Hindlimb muscle (tissue), 1 donor: ENCODE results near the gene RTP5. TPM values are rescaled to one million over a fixed set of nuclear protein-coding genes. Genes with fewer than 3 reads are reported as not detected.

Source experiments
- DNase-seq: peaks from one replicate; pipeline ENCODE4 v3.0.0-alpha.2; 2013
- polyA plus RNA-seq: library from polyadenylated mRNA; unstranded; fragments of 120-200 nt; gene quantifications from one replicate; pipeline ENCODE4 v1.2.1, GENCODE V29; 2013; ENCODE audit not compliant: insufficient read length

Gene RTP5
- polyA plus RNA-seq, 1 donor = not detected

DNA sequence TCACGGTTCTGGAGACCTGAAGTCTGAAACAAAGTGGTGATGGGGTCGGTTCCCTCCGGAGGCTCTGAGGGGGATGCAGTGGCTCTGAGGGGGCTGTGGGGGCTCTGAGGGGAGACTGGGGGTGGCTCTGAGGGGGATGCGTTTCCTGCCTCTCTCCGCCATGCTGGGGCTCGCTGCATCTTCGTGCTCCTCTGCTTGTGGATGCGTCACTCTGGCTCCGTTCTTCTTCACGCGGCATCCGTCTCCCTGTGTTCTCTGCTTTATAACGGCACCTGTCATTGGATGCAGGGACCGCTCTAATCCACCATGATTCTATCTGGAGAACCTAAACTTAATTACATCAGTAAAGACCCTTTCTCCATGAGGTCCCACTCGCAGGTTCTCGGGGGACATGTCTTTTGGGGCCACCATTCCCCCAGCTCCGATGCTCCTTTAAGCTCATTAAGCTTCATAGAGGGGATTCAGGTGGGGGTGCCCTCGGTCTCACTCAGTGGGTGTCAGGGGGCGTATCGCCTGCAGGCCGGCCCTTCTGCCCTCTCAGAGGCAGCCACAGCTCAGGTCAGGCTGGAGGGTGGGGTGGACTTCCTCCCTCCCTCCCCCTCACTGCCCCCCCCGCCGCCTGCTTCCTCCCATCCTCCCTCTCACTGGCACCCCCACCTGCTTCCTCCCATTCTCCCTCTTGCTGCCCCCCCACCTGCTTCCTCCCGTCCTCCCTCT lies 18.4 kb downstream of the RTP5 start:
- no peak for DNase-seq

DNA sequence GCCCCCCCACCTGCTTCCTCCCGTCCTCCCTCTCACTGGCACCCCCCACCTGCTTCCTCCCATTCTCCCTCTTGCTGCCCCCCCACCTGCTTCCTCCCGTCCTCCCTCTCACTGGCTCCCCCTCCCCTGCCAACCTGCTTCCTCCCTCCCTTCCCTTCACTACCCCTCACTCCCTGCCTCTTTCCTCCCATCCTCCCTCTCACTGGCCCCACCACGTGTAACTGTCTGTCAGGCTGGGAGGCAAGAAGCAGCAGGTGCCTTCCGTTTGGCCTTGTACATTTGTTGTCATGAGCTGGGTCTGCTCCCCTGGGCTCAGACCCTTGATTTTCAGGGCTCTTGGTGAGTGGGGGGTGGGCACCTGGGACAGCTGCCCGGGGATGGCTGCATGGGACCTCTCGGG lies 19.1 kb downstream of the RTP5 start:
- no peak for DNase-seq

DNA sequence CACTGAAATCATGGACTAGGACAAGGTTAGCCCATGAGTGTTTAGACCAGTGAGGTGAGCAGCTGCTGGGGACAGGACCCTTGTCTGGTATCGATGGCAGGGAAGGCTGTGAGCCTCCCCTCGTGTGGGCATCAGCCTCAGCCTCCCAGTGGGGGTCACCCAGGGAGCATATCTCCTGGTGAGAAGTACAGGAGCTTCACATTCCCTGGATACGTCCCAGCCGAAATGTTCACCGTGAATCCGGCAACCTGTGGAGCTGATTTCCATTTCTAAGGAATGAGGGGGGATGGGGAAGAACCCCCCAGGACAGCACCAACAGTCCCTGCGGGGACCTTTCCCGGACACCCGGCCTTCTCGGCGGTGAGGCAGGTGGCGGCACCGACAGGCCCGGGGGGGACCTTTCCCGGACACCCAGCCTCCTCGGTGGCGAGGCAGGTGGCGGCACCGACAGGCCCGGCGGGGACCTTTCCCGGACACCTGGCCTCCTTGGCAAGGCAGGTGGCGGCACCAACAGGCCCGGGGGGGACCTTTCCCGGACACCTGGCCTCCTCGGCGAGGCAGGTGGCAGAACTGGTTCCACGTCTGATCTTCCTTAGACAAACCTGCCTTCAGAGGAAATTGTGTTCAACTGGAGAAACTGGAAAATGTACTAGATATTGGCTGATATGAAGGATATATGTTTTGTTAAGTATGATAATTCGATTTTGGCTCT lies 21.2 kb downstream of the RTP5 start:
- no peak for DNase-seq

DNA sequence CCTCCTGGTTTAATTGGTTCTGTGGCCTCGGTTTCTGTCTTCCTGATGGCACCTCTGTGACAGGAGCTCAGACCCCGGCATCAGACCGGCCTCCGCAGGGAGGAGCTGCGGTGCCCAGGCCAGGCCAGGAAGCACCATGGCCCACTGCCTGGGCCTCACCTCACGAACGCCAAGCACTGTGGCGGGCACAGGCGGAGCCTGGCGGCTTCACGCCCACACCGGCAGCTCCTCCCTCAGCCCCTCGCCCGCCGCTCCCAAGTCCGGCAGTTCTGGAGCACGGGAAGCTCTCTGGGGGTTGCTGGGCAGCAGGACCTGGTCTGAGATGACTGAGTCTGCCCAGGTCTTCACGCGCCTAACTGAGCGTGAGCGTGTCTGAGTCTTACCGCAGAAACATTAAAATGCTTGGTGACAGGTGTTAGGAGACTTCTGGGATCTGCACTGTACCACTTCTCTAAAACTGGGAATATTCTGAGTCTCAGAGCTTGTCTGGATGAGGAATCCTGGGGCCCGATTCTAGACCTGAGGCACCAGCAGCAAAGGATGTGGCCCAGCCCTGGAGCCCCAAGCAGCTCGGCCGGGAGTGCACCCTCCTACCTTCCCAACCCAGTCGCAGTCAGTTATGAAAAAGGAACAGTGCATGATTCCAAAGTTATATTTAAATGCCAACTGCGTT lies 21.9 kb downstream of the RTP5 start:
- DNase-seq = no peak

DNA sequence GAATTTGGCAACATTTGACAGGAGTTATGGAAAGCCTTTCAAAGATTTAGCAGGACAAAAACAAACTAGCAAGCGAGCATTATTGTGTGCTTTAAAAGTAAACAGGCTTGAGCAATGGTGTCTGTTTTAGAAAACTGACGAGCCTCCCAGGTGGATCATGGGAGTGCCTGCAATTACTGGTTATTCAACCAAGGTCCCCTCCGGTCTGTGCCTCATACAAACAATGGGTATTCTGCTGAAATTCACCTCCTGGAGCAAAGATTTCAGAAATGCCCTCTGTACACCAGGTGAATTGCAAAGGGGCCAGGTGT lies 22.4 kb downstream of the RTP5 start:
- no peak for DNase-seq

DNA sequence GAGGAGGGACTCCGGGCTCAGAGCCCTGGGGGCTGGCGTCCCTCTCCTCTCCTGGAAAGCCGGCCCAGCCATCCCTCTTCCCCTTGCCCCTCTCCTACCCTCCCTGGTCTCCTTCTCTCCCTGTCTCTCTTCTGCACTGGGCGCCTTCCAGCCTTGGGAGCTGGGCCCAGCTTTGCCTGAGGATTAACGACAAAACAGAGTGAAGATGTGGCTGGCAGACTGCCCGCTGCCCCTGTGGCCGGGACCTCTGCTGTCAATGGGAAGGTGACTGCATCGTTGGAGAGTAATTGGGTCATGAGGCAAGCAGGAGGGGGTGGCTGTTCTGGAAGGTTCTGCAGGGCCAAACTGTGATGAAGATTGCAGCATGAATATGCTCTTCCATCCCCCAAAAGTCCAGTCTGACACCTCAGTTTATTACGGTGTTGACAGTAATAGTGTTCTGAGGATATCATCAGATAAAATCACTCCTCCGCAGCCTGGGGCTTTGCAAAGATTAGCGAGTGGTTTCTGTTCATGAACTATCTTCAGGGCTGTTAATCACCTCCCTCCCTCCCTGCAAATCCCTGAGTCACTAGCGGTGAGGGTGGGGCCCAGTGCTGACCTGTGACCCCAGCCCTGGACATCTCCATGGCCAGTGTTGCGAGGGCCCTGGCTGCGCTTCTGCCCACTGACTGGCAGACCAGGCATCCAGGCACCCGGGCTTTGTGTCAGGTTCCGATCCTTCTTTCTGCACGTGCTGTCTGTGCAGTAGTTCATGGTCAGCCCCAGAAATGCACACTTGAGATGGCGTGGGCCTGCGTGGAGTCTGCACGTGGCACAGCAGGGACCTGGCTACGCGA lies 23.0 kb downstream of the RTP5 start:
- DNase-seq = no peak

DNA sequence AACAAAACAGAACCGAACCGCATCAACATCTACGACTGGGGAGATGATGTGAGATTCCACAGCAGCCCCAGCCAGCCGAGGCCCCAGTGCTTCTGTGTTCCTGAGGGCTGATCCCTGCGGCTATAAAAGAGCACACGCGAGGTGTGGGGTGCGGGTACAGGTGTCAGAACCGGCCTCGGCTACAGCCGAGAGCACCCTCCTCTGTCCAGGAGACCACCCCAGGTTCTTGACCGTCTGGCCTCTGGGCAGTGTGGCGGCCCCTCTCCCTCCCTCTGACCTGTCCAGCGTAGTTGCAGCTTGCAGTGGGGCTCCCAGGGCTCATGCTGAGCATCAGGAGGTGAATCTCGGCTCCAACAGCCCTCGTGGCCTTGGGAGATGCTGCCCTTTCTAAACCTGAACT lies 23.7 kb downstream of the RTP5 start:
- no peak for DNase-seq

DNA sequence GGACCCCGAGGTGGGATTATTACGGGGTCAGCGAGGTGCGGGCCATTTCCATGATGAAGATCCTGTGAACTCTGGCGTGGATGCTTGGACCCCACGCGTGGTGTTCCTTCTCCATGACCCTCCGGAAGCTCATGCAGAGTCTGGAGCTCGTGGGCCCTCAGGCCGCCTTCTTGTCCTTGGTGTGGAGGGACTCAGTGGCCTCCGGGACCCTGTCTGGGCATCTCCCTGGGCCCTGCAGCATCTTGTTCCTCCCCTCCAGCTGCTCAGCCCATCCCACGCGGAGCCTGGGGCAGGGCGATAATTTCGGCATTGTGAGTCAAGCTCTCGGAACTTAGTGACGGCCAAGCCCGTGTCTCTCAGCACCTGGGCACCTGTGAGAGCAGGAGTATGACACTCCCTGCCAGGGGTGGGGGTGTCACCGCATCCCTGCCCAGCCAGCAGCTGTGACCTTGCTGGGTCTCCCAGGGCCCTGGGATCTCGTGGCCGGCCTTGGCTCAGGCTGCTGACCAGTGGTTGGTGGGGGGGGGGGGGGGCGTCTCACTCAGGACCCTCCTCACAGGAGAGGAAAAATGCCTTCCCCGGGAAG lies 24.6 kb downstream of the RTP5 start:
- no peak for DNase-seq

DNA sequence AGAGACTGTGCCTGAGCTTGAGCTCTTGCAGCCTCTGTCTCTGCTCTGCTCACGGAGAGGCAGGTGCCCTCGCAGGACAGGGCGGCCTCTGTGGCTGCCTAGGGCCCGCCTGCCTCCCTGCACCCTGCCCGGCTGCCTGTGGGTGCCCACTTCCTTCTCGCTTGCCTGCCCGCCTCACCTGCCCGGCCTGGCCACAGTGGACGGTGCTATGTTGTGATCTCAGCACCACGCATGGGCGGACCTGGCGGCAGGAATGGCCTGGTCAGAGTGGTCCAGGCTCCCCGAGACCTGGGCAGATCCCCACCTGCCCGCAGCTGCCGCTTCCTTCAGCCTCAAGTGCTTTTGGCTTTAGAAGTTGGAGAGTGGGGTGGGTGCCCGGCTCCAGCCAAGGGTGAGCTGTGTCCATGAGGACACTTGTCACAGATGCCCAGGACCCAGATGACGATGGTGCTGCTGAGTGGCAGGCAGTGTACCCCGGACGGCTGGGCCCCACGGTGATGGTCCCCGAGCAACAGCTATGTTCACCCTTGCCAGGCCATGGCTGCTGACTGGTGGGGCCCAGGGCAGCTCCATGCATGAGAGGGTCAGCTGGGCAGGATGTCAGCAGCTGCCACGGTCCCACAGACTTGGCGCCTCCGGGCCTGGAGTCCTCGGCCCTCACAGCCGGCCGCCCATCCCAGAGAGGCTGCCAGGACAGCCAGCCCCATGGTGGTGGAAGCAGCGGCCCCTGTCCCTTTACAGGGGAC lies 25.3 kb downstream of the RTP5 start:
- no peak for DNase-seq

DNA sequence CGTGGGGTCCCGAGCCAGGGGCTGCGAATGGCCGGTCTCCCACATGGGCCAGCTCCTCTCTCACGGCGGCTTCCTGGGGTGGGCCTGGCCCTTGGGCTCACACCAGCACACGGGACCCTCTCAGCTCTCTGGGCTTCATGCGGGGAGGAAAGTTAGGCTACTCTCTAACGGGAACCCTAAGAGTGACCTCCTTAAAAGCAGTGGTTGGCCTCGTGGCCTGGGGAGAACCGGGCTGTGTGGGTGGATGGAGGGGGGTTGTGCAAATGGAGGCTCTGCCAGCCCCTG lies 25.8 kb downstream of the RTP5 start:
- DNase-seq = no peak

DNA sequence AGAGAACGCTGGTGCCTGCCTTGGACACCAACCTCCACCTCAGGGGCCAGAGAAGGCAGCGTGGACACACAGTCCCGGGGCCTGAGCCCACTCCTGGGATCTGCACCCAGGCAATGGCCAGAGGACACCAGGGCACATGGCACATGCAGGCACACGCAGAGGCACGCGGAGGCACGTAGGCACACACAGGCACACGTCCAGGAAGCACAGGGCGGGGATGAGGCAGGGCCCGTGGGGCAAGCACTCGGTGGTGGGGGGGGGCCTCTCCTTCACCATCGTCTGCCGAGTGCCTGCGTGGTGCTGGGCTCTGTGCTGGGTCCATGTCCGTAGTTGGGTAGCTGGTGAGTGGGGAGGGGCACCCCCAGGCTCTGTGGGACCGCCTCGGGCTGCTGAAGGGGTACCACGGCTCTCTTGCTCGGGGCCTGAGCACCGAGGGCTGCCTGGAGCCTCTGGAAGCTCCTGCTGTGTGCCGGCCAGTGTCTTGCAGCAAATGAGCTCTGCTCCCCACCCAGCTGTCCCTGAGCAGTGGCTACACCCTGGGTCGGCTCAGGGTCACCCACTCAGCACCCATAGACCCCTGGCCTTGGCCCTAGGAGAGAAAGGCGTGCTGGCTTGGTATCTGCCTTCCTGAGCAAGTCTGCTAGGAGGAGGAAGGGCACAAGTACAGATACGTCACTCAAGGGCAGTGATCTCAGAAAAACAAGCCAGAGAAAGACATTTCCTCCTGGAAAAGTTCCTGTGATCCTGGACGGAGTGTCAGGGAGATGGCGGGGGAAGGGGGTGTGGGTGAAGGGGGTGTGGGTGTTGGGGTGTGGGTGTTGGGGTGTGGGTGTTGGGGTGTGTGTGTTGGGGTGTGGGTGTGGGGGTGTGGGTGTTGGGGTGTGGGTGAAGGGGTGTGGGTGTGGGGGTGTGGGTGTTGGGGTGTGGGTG lies 26.4 kb downstream of the RTP5 start:
- DNase-seq = no peak

DNA sequence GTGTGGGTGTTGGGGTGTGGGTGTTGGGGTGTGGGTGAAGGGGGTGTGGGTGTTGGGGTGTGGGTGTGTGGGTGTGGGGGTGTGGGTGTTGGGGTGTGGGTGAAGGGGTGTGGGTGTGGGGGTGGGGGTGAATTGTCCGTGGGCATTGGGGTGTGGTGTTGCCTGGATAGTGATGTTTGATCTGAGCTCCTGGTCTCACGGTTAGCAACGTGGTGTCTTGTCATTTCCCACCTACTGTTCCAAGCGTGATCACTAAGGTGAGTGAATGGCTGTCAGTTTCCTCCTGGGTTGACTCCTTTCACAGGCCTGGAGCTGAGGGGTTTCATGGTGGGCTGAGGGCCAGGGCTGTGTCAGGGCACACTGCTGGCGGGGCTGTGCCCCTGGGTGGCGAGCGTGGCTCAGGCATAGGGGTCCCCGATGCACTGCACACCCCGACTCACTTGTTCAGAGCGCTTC lies 27.2 kb downstream of the RTP5 start:
- no peak for DNase-seq

DNA sequence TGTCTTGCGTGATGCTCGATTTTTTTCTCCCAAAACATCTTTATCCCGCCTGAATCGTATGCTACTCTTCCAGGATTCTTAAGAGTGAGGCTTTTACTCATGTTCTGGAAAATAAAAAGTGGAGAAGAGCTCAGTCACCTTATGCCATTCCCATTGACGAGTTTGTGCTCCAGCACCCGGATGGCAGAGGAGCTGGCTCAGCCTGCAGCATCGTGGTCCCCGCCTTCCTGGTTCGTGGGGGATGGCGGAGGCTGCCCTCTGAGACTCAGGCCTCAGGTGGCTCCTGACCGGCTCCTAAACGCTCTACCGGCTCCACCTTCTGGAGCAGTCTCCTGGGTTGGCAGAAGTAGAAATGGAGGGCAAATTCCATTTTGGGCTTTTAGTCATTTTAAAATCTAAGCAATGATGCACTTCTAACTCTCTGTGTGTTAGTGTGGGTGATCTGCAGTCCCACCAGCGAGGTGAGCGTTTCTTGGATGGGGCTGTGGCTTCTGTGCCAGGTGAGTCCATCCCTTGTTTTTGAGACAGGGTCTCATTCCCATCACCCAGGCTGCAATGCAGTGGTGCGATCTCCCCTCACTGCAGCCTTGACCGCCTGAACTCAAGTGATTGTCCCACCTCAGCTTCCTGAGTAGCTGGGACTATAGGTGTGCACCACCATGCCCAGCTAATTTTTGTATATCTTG lies 27.8 kb downstream of the RTP5 start:
- no peak for DNase-seq

DNA sequence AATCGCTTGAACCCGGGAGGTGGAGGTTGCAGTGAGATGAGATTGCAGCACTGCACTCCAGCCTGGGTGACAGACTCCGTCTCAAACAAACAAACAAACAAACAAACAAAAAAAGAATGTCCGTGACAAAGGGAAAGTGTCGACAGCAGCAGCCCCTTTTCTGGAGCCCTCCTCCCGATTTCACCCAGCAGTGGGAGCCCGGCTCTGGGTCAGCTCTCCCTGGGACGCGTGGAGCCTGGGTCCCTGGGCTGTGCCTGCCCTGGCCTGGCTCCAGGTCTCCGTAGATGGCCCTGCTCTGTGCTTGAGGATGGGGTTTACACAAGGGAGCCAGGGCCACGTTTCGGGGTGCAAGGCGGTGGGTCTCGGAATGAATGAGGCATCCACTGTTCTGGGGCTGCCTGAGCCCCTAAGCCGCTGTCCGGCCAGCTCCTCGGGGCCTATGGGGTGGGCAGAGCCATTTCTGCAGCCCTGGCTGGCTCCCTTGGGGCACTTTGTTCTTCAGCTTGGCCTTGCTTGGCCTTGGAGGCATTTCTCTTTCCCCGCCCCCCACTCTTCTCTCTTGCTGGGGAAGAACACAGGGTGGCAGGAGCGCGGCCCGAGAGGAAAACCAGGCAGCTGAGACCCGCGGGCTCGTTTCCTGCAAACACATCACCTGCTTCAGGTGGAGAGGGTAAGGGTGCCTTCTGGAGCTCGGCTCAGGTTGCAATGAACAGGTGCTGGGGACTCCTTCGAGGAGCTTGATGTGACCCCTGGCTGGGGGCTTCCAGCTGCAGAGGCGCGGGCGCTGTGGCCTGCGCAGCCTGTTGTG lies 29.1 kb downstream of the RTP5 start:
- no peak for DNase-seq

DNA sequence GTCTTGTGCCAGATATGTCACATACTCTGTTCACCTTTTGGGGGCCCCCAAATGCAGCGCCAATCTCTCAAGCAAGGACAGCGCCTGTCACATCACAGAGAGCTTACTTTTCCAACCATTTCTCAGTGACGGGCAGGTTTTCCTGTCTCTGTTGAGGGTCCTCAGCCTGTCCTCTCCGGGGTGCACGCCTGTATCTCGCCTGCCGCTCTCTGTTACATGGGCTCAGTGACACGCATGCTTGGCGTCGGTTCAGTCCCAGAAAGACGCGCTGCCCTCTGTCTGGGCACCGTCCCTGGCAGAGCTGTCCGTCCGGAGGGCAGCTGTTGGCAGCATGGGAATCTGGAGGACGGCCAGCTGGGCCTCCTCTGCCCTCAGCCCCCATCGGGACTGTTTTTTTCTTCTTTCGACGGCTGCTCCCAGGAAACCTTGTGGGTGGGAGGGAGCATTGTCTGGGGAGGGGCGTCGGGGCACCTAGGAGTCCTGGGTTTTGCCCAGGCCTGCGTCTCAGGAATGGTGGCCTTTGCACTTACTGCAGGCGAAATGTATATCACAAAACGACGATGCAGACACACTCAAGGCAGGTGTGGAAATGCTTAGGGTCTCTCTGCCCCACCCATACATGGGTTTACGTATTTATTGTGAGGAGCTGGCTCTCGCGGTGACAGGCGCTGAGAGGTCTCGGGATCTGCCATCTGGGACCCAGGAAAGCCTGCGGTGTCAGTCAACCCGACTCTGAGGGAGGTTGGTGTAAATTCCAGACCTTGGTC lies 30.9 kb downstream of the RTP5 start:
- DNase-seq = no peak

DNA sequence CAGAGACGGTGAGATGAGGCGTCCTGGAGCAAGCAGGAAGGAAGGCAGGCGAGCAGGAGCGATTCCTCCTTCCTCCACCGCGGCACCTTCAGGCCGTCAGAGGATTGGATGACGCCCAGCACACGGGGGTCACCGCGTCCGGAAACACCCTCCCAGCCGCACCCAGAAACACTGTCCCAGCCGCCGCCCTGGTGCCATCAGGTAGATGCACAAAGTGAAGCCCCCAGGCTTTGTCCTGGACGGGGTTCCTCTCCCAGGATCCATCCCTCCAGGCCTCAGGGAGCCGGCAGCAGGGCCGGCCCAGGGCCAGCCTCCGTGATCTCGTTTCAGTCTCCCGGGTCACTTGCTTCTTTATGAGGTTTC lies 31.5 kb downstream of the RTP5 start:
- DNase-seq = no peak

DNA sequence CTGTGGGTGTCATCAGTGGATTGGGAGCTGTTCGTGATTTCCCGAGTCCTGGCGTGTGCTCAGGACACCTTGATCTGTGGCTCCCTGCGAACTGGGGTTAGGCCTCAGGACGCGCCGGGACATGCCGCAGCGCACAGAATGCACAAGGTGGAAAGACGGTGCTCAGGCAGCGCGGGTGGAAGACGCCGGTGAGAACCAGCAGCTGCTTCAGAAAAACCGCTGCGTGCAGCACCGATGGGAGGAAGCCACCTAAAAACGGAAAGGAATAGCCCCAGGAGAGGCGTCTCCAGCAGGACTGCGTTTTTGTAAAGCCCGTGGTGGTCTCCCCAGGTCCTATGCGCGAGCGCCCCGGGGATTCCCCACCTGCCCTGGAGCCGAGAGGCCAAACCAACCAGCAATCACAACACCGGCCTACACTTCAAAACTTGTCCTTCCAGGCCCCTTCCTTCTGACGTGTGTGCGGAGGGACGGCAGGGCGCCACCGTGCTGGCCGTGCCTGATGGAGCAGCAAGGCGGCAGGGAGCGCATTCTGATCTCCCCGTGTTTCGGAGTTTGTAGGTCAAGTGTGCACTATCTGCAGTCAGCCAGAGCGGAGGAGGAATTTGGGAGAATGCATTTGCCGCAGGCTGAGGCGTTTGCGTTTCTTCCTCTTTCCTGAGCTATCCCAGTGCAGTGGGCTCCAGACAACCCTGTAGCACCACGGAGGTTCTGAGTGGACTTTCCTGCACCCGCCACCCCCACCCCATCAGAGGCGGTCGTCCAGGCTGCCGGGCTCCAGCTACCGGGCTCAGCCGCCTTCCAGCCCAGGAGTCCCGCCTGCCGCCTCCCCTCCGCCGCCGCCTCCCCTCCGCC lies 32.2 kb downstream of the RTP5 start:
- no peak for DNase-seq
